Superior temporal gyrus (tissue), 1 donor: ENCODE results near the gene SPAAR.
"Not testable (repeated sequence)": the region's sequence is repeated elsewhere in the genome, so short reads cannot be mapped to it uniquely, and the experiment has no call there.

Experiments
- DNase-seq: peaks from one replicate; pipeline ENCODE4 v3.0.0-alpha.2; 2016; ENCODE audit errors: extremely low spot score

The SPAAR gene

DNA sequence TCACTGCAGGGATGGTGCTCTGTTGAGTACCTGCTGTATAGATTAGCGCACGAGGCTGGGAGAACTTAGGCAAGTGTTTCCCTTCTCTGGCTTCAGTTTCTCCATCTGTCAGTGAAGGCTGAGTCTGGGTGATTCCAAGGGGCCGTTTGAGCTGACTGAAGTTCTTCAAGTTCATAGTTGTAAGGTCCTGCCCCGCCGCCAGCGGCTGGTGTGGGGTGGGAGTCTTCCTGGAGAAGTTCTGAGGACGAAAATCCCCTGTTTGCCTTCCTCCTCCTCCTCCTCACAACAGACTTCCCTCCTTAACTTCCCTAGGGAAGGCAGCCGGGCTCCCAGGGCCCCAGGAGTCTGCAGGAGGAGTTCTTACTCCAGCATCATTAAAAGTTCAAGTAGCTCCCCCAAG, 5.0 kb upstream of the SPAAR start:
- DNase-seq: no peak

DNA sequence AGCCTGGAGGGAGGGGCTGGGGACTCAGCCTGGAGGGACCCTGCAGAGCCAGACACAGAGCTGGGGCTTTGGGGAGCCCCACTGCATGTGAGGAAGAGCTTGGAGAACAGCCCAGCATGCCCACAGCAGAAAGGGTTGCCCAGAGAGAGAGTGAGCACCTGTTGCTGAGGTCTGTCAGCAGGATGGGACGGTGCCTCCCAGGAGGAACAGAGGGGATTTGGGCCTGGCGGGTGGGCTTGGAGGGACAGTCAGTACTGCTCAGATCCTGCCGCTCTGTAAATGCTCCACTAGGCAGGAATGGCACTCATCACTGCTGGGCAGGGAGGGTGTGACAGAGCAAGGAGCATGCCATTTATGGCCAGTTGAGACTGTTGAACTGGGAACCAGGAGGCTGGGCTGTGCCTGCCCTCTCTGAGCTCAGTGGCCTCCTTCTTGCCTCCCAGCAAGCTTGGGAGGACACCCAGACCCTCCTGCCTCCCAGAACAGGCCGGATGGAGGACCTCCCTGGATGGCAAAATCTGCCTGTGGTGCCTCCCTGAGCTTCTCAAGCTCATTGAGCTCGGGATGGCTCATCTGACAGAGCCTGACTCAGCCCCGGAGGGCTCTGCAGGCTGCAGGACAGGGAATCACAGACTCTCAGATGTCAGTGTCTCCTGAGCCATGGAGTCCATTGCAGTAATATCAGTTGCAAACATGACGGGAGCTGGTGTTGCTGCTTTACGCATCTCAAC, 4.1 kb upstream of the SPAAR start:
- no peak for DNase-seq

DNA sequence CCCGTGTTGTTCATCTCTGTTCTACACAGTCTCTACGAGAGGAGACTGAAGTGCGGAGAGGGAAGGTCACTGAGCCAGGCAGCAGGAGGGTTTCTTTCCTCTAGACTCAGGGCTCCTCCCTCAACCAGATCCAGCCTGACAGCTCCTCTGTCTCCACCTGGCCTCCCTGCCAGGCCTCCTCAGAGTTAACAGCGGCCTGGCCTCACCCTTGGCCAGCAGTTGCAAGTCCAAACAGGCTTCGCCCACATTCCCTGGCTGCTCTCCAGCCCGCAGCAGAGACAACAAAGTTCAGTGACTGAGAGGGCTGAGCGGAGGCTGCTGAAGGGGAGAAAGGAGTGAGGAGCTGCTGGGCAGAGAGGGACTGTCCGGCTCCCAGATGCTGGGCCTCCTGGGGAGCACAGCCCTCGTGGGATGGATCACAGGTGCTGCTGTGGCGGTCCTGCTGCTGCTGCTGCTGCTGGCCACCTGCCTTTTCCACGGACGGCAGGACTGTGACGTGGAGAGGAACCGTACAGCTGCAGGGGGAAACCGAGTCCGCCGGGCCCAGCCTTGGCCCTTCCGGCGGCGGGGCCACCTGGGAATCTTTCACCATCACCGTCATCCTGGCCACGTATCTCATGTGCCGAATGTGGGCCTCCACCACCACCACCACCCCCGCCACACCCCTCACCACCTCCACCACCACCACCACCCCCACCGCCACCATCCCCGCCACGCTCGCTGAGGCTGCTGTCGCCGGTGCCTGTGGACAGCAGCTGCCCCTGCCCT, 3.2 kb upstream of the SPAAR start, which contains the start of gene HRCT1:
Gene HRCT1, plus strand, starts transcription at position 291 of the 768 bp plus-strand sequence. Its CDS starts 86 bp downstream, at position 377.
- no peak for DNase-seq

DNA sequence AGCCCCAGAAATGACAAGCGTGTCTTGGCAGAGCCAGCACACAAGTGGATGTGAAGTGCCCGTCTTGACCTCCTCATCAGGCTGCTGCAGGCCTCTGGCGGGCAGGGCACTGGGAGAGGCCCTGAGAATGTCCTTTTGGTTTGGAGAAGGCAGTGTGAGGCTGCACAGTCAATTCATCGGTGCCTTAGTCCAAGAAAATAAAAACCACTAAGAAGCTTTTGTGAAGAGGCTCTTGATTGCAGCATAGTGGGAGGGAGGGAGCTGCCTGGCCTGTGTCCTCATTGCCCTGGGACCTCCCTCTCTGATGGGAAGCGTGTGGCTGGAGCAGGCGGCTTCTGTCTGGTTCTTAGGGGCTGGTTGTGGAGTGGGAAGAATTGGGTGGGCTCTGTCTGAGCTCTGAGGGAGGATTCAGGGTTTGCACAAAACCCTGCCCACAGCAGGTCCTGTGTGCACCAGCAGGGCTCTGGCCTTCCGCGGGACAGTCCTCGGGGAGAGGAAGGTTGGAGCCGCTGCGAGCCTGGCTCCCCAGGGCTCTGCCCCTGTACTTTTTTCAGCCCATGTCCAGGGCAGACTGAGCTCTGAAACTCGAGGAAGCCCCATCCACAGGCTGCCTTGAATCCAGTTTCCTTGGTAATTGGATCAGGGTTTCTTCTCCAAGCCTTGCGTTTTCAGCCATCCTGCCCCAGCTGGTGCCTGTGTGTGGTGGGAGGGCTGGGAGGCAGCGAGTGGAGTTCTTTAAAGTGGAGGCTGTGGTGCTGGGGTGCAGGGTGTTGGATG, 2.2 kb upstream of the SPAAR start:
- DNase-seq: no peak

DNA sequence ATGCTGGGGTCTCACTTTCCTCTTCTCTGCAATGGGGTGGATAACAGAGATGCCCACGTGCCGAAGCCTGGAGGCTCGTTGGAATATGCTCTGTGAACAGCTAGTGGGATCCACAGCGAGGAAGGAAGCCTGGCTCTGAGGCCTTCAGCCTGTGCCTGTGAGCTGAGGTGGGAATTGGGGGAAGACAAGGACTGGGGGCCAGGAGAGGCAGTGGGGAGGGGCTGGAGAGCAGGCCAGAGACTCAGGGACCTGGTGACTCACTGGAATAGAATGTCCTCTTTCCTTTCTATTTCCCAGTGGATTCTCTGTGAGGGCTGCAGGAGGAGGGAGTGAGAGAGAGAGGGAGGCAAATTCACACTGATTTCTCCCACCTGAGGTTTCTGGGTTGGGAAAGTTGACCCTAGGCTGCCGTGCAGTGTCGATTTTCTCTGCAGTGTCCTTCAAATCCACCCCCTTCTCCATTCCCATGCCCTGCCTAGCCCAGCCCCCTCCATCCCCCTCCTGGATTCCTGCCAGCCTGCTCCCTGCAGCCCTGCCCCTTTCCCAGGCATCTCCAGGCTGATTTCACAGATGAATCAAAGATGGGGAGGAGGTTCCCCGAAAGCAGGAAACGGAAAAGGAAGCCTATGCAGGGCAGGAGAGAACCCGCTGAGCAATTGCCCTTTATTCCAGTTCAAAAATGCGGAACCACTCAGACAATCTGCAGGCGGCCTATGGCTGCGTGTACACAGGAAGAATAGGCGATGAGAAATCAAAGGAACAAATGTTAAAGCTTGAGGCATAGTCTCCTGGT, 1.4 kb upstream of the SPAAR start:
- DNase-seq: no peak

DNA sequence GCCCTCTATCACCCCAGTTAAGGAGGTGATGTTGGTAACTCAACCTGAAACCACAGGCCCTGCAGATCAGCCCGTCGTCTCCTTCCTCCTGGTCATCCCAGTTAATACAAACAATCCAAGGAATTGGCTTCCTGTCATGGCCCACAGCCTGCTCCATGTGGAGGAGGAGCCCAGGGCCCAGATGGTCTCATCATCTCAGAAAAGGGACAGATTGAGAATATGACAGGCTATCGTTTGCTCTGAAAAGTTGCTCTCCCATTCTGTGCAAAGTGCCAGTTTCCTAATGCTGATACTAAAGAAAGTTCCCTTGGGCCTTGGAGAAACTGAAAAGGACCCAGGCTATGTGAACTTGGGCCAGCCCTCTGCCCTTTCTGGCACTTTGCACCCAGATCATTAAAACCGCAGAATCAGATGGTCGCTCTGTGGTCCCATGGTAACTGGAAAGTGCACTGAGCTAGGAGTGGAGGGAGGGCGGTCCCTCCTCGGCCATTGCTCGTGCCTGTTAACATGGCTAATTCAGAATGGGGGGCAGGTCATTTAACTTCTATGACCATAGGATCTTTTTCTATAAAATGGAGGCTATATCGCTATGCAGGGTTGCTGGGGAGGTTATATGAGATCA, 675 bp upstream of the SPAAR start:
- DNase-seq: no peak

DNA sequence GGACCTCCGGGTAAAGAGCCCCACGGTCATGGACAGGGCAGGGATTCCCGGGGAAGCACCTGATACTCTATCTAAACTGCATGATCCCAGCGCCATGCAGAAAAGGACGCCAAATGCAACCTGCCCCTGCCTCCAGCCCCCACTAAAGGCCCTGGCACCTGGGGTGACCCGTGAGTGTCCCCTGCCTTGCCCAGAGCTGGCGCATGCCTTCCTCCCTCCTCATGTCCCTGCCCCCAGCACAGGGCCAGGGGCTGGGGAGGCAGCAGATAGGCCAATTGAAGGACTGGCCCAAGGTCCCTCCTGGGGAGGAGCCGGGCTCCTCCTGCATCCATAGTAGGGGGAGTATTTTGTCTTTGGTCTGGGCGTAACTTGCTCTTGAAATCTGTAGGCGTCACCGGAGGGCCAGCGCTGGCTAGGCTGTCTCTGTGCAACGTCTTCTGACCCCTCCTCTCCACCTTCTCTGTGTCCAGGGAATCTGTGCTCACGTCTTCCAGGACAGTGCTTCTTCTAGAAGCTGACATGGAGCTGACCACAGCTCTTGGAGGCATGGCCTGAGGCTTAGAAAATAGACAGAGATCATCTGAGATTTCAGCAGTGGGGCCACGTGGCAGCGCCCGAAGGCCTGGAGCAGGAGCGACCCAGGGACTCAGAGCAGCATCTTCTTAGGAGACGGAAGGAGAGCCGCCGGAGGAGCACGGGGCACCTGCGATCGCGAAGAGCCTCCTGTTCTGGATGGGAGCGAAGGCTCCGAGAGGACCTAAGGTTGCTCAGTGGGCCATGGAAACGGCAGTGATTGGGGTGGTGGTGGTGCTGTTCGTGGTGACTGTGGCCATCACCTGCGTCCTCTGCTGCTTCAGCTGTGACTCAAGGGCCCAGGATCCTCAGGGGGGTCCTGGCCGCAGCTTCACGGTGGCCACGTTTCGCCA, 660 bp downstream of the SPAAR start:
- no peak for DNase-seq

DNA sequence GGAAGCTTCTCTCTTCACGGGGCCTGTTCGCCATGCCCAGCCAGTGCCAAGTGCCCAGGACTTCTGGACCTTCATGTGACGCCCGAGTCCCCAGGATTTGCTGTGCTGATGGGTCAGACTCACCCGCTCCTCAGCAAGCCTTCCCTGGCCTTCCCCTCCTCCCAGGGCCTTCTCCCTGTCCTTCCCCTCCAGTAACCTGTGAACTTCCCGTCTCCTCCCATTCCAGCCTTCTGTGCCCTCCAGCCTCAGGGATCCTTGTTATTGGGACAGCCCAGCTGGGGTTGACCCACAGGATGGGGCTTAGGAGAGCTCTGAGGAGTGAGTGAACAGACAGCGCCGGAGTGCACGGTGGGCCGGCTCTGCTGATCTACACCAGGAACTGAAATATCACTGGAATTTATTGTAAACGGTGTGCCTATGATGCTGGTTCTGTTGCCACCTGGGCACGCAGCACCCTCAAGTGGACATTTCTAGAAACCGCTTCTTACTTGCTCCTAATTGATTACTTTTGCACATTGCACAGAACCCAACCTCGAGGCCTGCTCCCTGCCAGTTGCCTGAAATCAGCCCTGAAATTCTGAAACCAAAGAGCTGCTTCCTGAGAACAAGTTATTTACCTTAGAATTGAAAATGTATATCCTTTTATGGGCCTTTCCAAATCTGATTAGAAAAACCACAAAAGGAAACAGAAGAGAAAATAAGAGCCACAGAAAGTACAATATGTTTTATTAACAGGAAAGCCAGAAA, 1.5 kb downstream of the SPAAR start:
- DNase-seq: no peak

DNA sequence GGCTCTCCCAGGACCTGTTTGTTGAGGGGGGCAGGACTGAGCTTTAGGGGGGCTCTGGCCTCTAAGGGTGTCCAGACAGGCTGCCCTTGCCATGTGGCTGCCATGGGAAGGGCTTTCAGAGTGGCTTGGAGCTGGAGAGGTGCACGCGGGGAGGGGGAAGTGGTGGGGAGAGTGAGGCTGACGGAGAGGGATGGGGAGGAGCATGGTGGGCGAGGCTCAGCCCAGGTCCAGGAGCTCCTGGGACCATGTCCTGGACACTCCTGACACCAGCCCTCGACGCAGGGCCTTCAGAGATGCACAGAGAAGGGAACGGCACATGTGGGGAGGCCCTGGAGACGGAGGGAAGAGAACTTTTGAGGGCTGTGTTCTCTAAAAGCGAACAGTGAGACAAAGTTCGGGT, 2.4 kb downstream of the SPAAR start:
- DNase-seq: no peak

DNA sequence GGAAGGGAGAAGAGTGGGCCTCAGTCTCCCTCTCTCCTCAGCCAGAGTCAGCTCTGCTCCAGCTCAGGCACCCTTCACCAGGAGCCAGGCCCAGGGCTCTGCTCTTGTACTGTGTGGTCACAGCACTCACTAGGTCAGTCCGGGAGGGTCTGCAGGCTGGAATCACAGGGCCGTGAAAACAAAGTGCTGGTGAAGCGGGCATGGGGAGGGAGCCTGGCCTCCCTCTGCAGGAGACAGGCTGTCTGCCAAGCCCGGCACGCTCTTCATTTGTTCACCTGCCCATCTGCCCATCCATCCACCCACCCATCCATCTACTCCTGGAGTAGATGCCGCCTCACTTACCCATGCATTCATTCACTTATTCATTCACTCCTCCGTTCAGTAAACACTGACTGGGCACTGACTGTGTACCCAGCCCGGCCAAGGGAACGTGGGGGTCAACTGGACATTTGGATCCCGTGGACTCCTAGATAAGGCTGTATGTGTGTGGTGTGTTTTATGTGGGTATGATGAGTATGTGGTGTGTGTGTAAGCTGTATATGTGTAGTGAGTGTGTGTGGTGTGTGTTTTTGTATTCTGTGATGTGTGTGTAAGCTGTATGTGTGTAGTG, 3.6 kb downstream of the SPAAR start:
- DNase-seq: no peak

DNA sequence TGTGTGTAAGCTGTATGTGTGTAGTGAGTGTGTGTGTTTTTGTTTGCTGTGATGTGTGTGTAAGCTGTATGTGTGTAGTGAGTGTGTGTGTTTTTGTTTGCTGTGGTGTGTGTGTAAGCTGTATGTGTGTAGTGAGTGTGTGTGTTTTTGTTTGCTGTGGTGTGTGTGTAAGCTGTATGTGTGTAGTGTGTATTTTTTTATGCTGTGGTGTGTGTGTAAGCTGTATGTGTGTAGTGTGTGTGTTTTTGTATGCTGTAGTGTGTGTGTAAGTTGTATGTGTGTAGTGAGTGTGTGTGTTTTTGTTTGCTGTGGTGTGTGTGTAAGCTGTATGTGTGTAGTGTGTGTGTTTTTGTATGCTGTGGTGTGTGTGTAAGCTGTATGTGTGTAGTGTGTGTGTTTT, 4.1 kb downstream of the SPAAR start:
- DNase-seq: not testable (repeated sequence)

DNA sequence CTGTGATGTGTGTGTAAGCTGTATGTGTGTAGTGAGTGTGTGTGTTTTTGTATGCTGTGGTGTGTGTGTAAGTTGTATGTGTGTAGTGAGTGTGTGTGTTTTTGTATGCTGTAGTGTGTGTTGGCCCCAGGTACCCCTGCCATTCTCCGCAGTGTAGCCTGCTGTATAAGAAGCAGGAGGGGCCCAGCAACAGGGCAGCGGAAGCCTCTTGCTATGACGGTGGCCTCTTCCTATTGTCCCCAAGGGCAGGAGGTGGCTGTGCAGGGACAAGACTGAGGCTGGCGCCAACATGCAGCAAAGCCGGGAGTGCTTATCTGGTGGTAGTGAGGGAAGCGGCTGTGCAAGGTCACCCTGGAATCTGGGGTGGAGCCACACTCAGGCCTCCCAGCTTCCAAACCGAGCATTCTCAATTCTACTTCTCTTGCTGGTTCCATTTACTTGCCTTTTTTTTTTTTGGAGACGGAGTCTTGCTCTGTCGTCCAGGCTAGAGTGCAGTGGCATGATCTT, 5.1 kb downstream of the SPAAR start:
- DNase-seq: no peak

DNA sequence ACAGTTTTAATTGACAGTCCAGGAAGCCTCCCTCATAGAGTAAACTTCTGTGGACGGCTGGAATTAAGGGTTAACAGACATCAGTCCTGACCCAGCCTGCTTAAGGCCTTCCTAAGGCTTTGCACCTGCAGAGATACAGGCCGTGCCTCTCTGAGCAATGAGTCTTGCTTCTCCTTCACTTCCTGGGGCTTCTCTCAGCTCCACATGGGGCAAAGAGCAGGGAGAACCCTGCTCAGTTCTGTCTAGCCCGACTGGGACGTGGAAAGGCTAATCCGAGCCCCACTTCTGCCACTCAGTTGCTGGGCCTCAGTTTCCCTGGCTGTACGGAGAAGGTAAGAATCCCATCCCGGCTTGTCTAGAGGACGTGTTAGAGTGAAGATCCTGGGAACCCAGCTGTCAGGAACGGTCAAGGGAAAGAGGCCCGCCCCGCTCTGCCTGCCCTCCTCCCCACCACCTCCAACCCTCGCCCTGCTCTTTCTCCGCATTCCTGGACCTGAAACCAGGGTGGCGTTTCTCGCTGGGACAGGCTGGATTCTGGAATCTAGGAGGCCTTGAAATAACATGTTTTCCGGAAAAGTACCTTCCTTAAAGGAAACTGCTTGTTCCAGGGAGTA, 6.5 kb downstream of the SPAAR start:
- no peak for DNase-seq

DNA sequence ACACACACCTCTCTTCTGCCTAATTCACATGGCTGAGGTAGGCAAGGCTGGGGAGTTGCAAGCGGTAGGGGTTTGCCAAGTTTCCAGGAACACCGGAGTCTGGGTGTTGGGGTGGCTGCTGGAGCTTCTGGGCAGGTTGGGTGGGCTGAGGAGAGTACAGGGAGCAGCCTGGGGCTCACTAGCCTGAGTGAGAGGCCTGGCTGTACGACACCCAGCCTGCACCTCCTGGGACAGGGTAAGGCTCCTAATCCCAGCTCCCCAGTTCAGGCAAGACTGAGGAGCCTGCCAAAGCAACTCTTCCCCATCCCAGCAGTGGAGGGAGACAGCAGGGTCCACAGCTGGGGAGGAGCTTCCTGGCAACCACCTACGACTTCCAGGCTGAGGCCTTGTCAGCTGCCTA, 8.0 kb downstream of the SPAAR start:
- no peak for DNase-seq

DNA sequence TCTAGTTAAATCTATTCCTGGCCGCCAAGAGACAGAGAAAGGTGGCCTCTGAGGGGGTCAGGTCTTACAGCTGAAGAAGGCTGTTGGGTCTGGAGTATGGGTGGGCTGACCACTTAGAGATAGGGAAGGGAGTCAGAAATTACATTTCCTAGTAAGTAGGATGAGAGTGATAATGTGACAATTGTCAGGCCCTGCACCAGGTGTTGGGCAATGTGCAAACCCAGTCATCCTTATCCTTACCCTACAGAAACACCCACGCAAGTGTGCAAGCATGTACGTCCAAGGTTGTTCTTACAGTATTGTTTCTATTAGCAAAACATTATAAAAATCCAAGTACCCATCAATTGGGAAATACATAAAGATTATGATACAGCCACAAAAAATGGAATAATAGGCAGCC, 9.5 kb downstream of the SPAAR start:
- DNase-seq: no peak

DNA sequence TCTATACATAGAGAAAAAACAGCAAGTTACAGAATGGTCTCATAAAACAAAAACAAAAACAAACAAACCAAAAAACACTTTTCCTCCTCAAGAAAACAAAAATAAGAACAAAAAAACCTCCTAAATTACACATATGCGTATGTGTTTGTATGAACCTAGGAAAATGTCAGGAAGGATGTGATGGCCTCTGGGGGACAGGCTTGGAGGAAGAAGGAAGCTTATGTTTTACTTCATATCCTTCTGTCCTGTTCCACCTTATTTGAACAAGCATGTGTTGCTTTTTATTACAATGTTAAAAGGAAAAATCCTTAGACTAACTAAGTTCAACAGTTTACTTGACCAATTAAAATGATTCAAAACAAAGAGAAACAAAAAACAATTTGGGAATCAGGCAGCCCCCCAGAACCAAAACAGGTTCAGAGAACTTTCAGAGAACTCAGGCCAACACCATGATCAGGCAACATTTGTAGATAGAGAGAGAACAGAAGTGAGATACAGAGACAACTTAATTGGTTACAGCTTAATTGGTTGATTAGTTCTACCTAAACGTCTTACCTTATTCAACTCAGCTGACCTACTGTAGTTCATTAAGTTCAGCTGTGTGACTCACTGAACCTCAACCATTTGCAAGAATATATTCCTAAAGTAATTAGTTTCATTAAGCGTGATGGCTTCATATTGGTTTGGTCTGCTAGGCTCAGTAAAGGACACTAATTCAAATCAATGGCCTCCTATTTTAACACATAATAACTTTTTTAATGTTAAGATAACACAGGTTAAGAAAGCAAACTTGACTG, 10.1 kb downstream of the SPAAR start:
- no peak for DNase-seq

DNA sequence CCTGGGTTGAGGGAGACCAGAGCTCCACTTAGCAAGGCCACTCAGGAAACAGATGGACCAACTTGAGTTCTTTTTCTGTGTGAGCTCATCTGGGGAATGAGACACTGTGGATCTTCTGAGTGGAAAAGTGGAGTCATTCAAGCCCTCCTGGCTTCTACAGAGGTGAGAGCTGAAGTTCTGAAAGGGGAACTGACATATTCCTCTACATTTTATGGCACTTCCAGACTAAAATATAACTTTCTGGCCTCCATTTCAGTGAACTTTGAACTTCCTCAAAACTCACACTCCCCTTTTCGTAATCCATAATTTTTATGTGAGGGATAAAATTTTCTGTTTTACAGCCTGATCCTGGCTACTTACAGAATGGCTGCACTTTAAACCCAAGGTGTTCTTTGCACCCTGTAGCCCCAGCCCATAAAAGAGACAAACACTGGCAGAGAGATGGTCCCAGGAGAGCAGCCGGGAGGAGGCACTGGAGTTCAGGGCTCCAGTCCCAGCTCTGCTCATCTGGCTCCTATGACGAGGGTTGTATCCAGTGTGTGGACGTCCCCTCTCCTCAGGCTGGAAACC, 10.8 kb downstream of the SPAAR start:
- DNase-seq: no peak
